Ovary (tissue), 3 donors: Measurements from ENCODE around the gene PRKG1.

ENCODE experiments used
- CTCF ChIP-seq, 3 donors: fragments of 450-650 bp in 2 of 3; fragments of 200-600 bp in 1 of 3; IDR thresholded peaks; one replicate each; pipeline versions ENCODE4 v1.5.1 to v1.8.0; 2016 to 2022; ENCODE audit warnings: antibody characterized with exemption in 3 of 3, mild to moderate bottlenecking in 1 of 3
- POLR2A ChIP-seq: fragments of 450-650 bp; IDR thresholded peaks from one replicate; pipeline ENCODE4 v1.6.1; 2017; ENCODE audit warnings: antibody characterized with exemption, mild to moderate bottlenecking, moderate library complexity
- donor health status: DM: no; HTN: no; CAD: no.

GRCh38 chr10:52056291-52056690 is 982.0 kb downstream of the PRKG1 start:
- no peak for TF ChIP-seq POLR2A
- TF ChIP-seq CTCF (IDR thresholded peaks at IDR 0.05): no peak
